Activated B cell treated with CpG ODN at 0.5 μM for 24 hours (primary cell): ENCODE measurements around the gene ETF1. TPM values are rescaled to one million over a fixed set of nuclear protein-coding genes. Genes with fewer than 3 reads are reported as not detected.
"Not testable (repeated sequence)": the region's sequence is repeated elsewhere in the genome, so short reads cannot be mapped to it uniquely, and the experiment has no call there.

Experiments used
- ATAC-seq: fragments of 200-7000 bp; cut with Tn5 transposase; one replicate; pipeline ENCODE4 v1.10.0; 2021; ENCODE audit warnings: low read depth, mild to moderate bottlenecking, moderate library complexity
- CTCF ChIA-PET: fragments of 350-600 bp; sonication (Branson Sonifier 250); formaldehyde crosslinking; loops from one replicate; lab custom pipeline; 2021; ENCODE audit warnings: antibody characterized with exemption; lab: Charles Lee
- POLR2A ChIA-PET: fragments of 350-600 bp; sonication (Branson Sonifier 250); formaldehyde crosslinking; loops from one replicate; lab custom pipeline; 2021; ENCODE audit warnings: antibody characterized with exemption; lab: Charles Lee
- DNase-seq: peaks from one replicate; pipeline ENCODE4 v3.0.0; 2022
- H3K27ac Mint-ChIP-seq: one replicate; pipeline ENCODE4 v1.8.0; 2020; ENCODE audit warnings: mixed read lengths
- H3K27me3 Mint-ChIP-seq: one replicate; pipeline ENCODE4 v1.8.0; 2021; ENCODE audit warnings: mixed read lengths
- H3K36me3 Mint-ChIP-seq: one replicate; pipeline ENCODE4 v1.8.0; 2021; ENCODE audit warnings: low read depth, mixed read lengths
- H3K4me1 Mint-ChIP-seq: one replicate; pipeline ENCODE4 v1.8.0; 2021; ENCODE audit warnings: mixed read lengths
- H3K4me3 Mint-ChIP-seq: one replicate; pipeline ENCODE4 v1.8.0; 2020; ENCODE audit warnings: mild to moderate bottlenecking, mixed read lengths
- H3K9me3 Mint-ChIP-seq: one replicate; pipeline ENCODE4 v1.8.0; 2020; ENCODE audit warnings: mixed read lengths
- intact Hi-C: fragments of 100-400 bp; cut with micrococcal nuclease; formaldehyde crosslinking; loops from one replicate; pipeline ENCODE4 v1.15.1; 2024
- total RNA-seq: library from RNA; stranded (reverse); gene quantifications from 2 replicates; pipeline ENCODE4 v1.2.3, GENCODE V29; 2022
- TF ChIP-seq, protein P1 (sequence below): fragments of 200-600 bp; IDR thresholded peaks from one replicate; pipeline ENCODE4 v1.8.0; 2022; ENCODE audit warnings: antibody characterized with exemption, mild to moderate bottlenecking

The ETF1 gene
- total RNA-seq, 1 donor from 2014 or later: 99.6 TPM

DNA sequence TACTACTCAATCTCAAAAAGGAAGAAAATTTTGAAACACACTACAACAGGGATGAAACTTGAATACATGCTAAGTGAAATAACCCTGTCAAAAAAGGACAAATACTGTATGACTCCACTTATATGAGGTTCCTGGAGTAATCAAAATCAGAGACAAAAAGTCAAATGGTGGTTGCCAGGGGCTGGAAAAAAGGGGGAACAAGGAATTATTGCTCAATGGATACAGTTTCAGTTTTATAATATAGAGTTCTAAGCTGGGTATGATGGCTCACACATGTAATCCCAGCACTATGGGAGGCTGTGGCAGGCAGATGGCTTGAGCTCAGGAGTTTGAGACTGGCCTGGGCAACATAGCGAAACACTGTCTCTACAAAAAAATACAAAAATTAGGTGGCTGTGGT lies 29.0 kb downstream of the ETF1 start:
- POLR2A ChIA-PET: no interaction called here
- TF ChIP-seq, protein P1, sequence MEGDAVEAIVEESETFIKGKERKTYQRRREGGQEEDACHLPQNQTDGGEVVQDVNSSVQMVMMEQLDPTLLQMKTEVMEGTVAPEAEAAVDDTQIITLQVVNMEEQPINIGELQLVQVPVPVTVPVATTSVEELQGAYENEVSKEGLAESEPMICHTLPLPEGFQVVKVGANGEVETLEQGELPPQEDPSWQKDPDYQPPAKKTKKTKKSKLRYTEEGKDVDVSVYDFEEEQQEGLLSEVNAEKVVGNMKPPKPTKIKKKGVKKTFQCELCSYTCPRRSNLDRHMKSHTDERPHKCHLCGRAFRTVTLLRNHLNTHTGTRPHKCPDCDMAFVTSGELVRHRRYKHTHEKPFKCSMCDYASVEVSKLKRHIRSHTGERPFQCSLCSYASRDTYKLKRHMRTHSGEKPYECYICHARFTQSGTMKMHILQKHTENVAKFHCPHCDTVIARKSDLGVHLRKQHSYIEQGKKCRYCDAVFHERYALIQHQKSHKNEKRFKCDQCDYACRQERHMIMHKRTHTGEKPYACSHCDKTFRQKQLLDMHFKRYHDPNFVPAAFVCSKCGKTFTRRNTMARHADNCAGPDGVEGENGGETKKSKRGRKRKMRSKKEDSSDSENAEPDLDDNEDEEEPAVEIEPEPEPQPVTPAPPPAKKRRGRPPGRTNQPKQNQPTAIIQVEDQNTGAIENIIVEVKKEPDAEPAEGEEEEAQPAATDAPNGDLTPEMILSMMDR: no peak

DNA sequence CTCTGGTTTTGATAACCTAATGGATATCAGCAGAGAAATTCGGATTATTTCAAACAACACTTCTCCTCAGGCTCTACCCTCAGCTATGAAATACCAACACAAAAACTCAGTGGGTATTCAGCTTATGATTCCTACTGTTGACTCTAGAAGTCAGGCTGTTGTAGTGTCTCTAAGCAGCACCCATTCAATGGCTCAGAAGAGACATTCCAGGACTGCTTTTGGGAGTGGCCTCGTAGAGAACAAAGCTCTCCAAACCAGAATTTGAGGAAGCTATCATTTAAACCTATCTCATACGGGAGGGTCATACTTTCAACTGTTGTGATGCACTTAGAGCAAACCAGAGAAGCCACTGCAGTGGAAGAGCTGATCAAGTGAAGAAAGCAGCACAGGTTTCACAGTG lies 34.1 kb downstream of the ETF1 start:
- intact Hi-C loops: no loop called here
- CTCF ChIA-PET: interaction anchor here (0.8 to 1.2 kb wide), 2 partner anchors 21 to 60 kb away, joined by 3 to 4 read pairs; no protein-coding TSS in a partner anchor
- H3K27me3 Mint-ChIP-seq: no peaks in the 10 kb centered on the region
- POLR2A ChIA-PET: no interaction called here
- no peak overlapping the region for H3K4me3 Mint-ChIP-seq
- no peak overlapping the region for H3K27ac Mint-ChIP-seq
- H3K36me3 Mint-ChIP-seq: peaks cover 68% of the 10 kb centered on the region
- TF ChIP-seq, protein P1: no peak
- ATAC-seq: no peak
- H3K4me1 Mint-ChIP-seq: no peaks in the 10 kb centered on the region
- no peaks in the 10 kb centered on the region for H3K9me3 Mint-ChIP-seq
- DNase-seq: no peak

More for the DNA sequence above, 29.0 kb downstream of the ETF1 start:
- Mint-ChIP-seq H3K4me1 (no peaks in the 10 kb centered on the region), H3K27ac (no peak overlapping the region), H3K9me3 (no peaks in the 10 kb centered on the region), H3K36me3 (peaks cover 85% of the 10 kb centered on the region), H3K4me3 (no peak overlapping the region), H3K27me3 (no peaks in the 10 kb centered on the region)
- ATAC-seq (no peak), DNase-seq (no peak)
- intact Hi-C loops: no loop called here
- CTCF ChIA-PET: interaction anchor here (2.0 kb wide), 1 partner anchor 10 kb away, joined by 8 read pairs; no protein-coding TSS in a partner anchor

DNA sequence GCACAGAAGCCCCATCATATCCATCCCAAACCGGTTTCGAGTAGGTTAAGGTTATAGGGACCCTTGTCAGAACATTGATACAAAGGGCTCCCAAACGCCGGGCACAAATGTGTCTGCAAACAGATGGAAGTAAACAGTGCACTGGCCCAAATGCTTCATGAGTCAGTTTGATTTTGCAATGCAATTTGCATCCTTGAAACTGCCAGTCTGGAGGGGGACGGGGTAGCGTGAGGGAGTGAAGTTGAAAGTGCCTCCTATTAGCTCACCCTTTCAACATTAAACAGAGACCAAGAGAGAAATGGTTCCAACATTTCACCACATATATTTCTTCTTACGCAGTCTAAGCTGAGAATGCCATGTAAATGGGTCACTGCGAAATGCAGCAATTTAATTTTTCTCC lies 35.6 kb downstream of the ETF1 start:
- ATAC-seq, POLR2A ChIA-PET: not testable (repeated sequence)

DNA sequence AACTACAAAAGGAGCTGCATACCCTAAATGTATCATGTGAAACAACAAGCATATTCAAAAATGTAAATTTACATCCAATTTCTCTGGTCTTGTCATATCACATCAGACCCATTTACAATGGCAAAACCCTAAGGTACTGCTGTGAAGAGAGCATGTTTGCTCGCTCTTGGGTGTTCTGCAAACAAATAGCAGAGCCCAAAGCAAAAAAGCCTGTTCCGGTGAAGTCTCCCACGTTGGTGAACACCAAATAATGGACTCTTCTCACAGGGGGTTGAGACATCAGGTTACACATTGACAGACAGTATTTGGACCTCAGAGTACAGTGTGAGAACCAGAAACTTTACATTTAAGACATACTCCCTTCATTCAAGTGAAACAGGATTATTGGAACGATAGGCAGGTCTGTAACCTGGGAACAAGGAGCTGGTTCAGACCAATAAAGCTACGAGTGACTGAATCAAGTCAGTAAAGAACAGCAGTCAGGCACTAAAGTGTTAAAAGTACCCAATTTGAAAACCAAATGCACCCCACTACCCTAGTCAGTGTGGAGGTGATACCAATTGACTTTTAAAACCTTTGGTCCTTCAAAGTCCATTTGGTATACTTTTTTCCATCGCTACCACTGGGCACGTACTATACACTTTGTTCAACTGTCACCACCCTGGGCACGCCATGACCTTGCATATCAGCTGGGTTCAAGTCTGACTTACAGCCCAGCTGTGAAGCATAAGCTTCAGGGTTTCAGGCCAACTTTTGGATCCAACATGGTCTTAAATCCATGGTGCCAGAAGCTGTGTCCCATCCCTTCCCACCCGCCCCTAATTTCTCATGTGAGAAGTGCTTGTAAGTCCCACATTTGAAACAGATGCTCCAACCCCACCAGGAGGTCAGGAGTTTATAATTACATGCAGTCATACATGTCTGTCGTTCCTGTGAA lies 36.4 kb downstream of the ETF1 start:
- CTCF ChIA-PET: no interaction called here
- Mint-ChIP-seq H3K9me3 (no peaks in the 10 kb centered on the region), H3K27ac (no peak overlapping the region), H3K36me3 (peaks cover 48% of the 10 kb centered on the region), H3K27me3 (no peaks in the 10 kb centered on the region), H3K4me1 (no peaks in the 10 kb centered on the region), H3K4me3 (no peak overlapping the region)
- POLR2A ChIA-PET: interaction anchor here (0.6 kb wide), 1 partner anchor 1040 kb away, joined by 3 read pairs; no protein-coding TSS in a partner anchor
- intact Hi-C loops: no loop called here
- TF ChIP-seq, protein P1: no peak
- no peak for DNase-seq
- ATAC-seq: no peak

More for the DNA sequence above, 35.6 kb downstream of the ETF1 start:
- H3K4me1 Mint-ChIP-seq, H3K27ac Mint-ChIP-seq, H3K4me3 Mint-ChIP-seq, H3K9me3 Mint-ChIP-seq, intact Hi-C loops, CTCF ChIA-PET, DNase-seq, H3K27me3 Mint-ChIP-seq: not testable (repeated sequence)
- peaks cover 53% of the 10 kb centered on the region for H3K36me3 Mint-ChIP-seq

DNA sequence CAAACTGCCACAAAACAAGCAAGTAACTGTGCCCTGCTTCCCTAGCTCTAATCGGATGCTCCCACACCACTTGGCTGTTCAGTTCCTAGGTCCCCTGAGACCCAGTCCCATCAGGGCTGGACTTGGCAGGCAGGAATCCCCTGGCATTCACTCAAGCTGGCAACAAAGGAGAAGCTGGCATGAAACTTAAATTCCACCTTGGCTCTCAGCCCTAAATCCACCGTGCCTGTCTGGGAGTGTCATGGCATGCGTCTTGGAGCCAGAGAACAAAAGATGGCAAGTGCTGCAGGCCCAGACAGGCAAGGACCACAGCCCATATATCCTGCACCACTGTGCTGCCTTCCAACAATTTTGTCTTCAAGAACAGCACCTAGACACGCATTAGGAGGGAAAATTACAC lies 38.2 kb downstream of the ETF1 start:
- ATAC-seq (no peak), DNase-seq (no peak)
- no peaks in the 10 kb centered on the region for H3K9me3 Mint-ChIP-seq
- no peak overlapping the region for H3K27ac Mint-ChIP-seq
- ChIA-PET POLR2A (no interaction called here), CTCF (interaction anchor here (1.2 to 4.0 kb wide), 6 partner anchors 9 to 324 kb away, joined by 3 to 76 read pairs (median 6); partner anchors contain the start of gene REEP2)
- H3K36me3 Mint-ChIP-seq: peaks cover 35% of the 10 kb centered on the region
- intact Hi-C loops: no loop called here
- TF ChIP-seq, protein P1: no peak
- no peaks in the 10 kb centered on the region for H3K27me3 Mint-ChIP-seq
- no peak overlapping the region for H3K4me3 Mint-ChIP-seq
- no peaks in the 10 kb centered on the region for H3K4me1 Mint-ChIP-seq
